PC-9 (cell line): ENCODE results near the gene AKAP12. TPM values are rescaled to one million over a fixed set of nuclear protein-coding genes. Genes with fewer than 3 reads are reported as not detected.

Experiments used
- BruUV-seq: library from RNA; stranded (reverse); fragments of 400-500 nt; replicated peaks from 2 replicates; lab custom pipeline; 2021; lab: Mats Ljungman, UMichigan
- CTCF ChIA-PET: fragments of 300-600 bp; sonication (Branson Sonifier 250); formaldehyde crosslinking; loops from one replicate; lab custom pipeline; 2022; ENCODE audit warnings: antibody characterized with exemption; lab: Charles Lee
- POLR2A ChIA-PET: fragments of 300-600 bp; sonication (Branson Sonifier 250); formaldehyde crosslinking; loops from one replicate; lab custom pipeline; 2022; ENCODE audit warnings: antibody characterized with exemption; ENCODE audit not compliant: unreplicated experiment; lab: Charles Lee
- DNase-seq, 2 experiments: peaks; one replicate each; pipeline versions ENCODE4 v3.0.0 to v3.0.0-alpha.2; 2015 to 2022; ENCODE audit warnings: mixed read lengths in 1 of 2
- H2AFZ ChIP-seq: fragments of 200-600 bp; sonication (generic); 2 replicates; pipeline ENCODE4 v1.8.1; 2017; ENCODE audit warnings: antibody characterized with exemption
- H3F3A ChIP-seq: fragments of 200-600 bp; sonication (generic); 2 replicates; pipeline ENCODE4 v1.8.1; 2017; ENCODE audit warnings: antibody characterized with exemption, mild to moderate bottlenecking, low read depth; ENCODE audit not compliant: insufficient read depth
- H3K27ac ChIP-seq: fragments of 200-600 bp; sonication (generic); 2 replicates; pipeline ENCODE4 v1.6.1; 2016; ENCODE audit warnings: mixed run types
- H3K27me3 ChIP-seq: fragments of 200-600 bp; sonication (generic); 2 replicates; pipeline ENCODE4 v1.6.1; 2016; ENCODE audit warnings: low read depth, mixed run types; ENCODE audit not compliant: insufficient read depth
- H3K36me3 ChIP-seq: fragments of 200-600 bp; sonication (generic); 2 replicates; pipeline ENCODE4 v1.6.1; 2016; ENCODE audit warnings: low read depth, mixed run types
- H3K4me1 ChIP-seq: fragments of 200-600 bp; sonication (generic); replicated peaks from 2 replicates; pipeline ENCODE4 v1.6.1; 2016; ENCODE audit warnings: mixed run types; ENCODE audit not compliant: insufficient read depth
- H3K4me2 ChIP-seq: fragments of 200-600 bp; sonication (generic); 2 replicates; pipeline ENCODE4 v1.6.1; 2017; ENCODE audit warnings: mixed run types
- H3K4me3 ChIP-seq: fragments of 200-600 bp; sonication (generic); 2 replicates; pipeline ENCODE4 v1.6.1; 2016; ENCODE audit warnings: mixed run types
- H3K79me2 ChIP-seq: fragments of 200-600 bp; sonication (generic); 2 replicates; pipeline ENCODE4 v1.6.1; 2017; ENCODE audit warnings: low read depth, mixed run types
- H3K9me2 ChIP-seq: fragments of 200-600 bp; sonication (generic); 2 replicates; pipeline ENCODE4 v1.8.1; 2017; ENCODE audit warnings: mild to moderate bottlenecking; ENCODE audit not compliant: insufficient read depth
- H3K9me3 ChIP-seq: fragments of 200-600 bp; sonication (generic); 2 replicates; pipeline ENCODE4 v1.8.1; 2016; ENCODE audit warnings: low read depth; ENCODE audit not compliant: insufficient read depth
- H4K20me1 ChIP-seq: fragments of 200-600 bp; sonication (generic); 2 replicates; pipeline ENCODE4 v1.8.1; 2017; ENCODE audit not compliant: insufficient read depth
- CTCF ChIP-seq: fragments of 200-600 bp; sonication (generic); conservative IDR thresholded peaks from 2 replicates; pipeline ENCODE4 v1.6.1; 2017; ENCODE audit warnings: mixed run types, antibody characterized with exemption, mild to moderate bottlenecking, moderate library complexity
- EZH2 ChIP-seq: fragments of 200-600 bp; sonication (generic); IDR thresholded peaks from 2 replicates; pipeline ENCODE4 v1.8.0; 2017; ENCODE audit warnings: antibody characterized with exemption, low read depth
- intact Hi-C: fragments of 100-400 bp; cut with micrococcal nuclease; formaldehyde crosslinking; loops from one replicate; pipeline ENCODE4 v1.10.0; 2022; ENCODE audit not compliant: unreplicated experiment
- total RNA-seq: library from RNA; stranded (reverse); gene quantifications from 2 replicates; pipeline ENCODE4 v1.2.3, GENCODE V29; 2021

The AKAP12 gene
- total RNA-seq, 1 experiment from 2014 or later: 12.6 TPM

DNA sequence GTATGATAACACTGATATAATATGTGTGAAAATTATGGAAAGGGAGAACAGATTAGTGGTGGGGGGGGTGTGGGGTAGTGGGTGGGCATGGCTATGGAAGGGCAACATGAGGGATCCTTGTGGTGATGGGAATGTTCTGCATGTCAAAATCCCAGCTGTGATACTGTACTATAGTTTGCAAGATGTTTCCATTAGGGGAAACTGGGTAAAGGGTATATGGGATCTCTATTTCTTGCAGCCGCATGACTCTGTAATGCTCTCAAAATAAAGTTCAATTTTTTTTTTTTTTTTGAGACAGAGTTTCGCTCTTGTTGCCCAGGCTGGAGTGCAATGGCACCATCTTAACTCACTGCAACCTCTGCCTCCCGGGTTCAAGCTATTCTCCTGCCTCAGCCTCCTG, 137.3 kb downstream of the AKAP12 start:
- TF ChIP-seq CTCF (no peak), EZH2 (no peak)
- H4K20me1 ChIP-seq: no peaks in the 10 kb centered on the region
- intact Hi-C loops: no loop called here
- H3K9me2 ChIP-seq: no peaks in the 10 kb centered on the region
- CTCF ChIA-PET: interaction anchor here (0.6 kb wide), 1 partner anchor 41 kb away, joined by 5 read pairs; no protein-coding TSS in a partner anchor
- H3K79me2 ChIP-seq: peaks cover 89% of the 10 kb centered on the region
- BruUV-seq: no TSS peak
- no peak overlapping the region for H3K27ac ChIP-seq
- no peak overlapping the region for H3K4me3 ChIP-seq
- peaks cover 37% of the 10 kb centered on the region for H3K4me1 ChIP-seq
- 0 out of 2 replicates have a peak, but pooled peaks cover 2% of the 10 kb centered on the region for H3K36me3 ChIP-seq
- POLR2A ChIA-PET: no interaction called here
- H2AFZ ChIP-seq: no peak overlapping the region
- no peak overlapping the region for H3K4me2 ChIP-seq
- H3F3A ChIP-seq: peaks cover 29% of the 10 kb centered on the region
- H3K27me3 ChIP-seq: no peaks in the 10 kb centered on the region
- H3K9me3 ChIP-seq: no peaks in the 10 kb centered on the region
- DNase-seq: no peak

DNA sequence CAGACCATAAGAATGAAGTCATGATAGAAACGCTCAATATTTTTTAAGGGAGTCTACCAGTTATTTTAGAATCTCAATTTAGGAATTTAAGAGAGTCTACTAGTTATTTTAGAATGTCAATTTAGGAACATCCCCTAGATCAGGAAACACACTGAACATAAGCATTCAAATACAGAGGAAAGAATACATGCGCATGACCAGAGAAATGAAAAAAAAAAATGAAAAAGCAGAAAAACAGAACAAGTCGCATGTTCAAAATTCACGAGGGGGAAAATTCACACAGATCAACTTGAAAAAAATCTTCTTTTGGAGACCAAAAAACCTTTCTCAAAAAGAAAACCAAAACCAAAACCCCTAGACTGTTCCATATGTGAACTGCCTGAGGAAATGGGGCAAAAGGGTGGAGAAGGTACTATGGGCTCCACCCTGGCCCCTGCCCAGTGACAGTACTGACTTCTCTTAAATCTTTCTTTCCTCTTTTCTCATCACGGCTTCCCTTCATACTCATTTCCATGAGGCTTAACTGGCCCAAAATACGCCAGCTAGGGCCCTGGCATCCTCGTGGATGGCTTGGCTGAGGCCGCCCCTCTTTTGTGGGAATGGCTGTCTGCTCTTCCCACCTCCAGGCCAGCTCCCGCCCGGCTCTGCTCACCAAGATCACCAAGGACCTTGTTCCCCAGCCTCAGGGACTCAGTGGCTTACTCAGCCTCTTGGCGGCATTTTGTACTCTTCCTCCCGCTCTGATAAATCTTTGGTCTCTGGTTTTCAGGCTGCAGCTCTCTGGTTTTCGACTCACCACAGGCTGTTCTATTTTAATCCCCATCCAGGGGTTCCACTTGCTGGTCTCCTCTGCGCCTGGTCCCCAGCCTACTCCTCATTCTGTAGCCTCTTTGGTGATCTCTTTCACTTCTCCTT, 140.4 kb downstream of the AKAP12 start:
- intact Hi-C loops: no loop called here
- no peaks in the 10 kb centered on the region for H3K9me3 ChIP-seq
- no peaks in the 10 kb centered on the region for H3K9me2 ChIP-seq
- peaks cover 12% of the 10 kb centered on the region for H3F3A ChIP-seq
- no peaks in the 10 kb centered on the region for H3K27me3 ChIP-seq
- POLR2A ChIA-PET: no interaction called here
- peaks cover 19% of the 10 kb centered on the region for H3K4me1 ChIP-seq
- H3K4me2 ChIP-seq: no peak overlapping the region
- no TSS peak for BruUV-seq
- H3K36me3 ChIP-seq: no peaks in the 10 kb centered on the region
- H3K79me2 ChIP-seq: peaks cover 96% of the 10 kb centered on the region
- H4K20me1 ChIP-seq: no peaks in the 10 kb centered on the region
- H3K27ac ChIP-seq: no peak overlapping the region
- CTCF ChIA-PET: no interaction called here
- no peak overlapping the region for H2AFZ ChIP-seq
- no peak for DNase-seq
- no peak overlapping the region for H3K4me3 ChIP-seq
- TF ChIP-seq EZH2 (no peak), CTCF (no peak)

DNA sequence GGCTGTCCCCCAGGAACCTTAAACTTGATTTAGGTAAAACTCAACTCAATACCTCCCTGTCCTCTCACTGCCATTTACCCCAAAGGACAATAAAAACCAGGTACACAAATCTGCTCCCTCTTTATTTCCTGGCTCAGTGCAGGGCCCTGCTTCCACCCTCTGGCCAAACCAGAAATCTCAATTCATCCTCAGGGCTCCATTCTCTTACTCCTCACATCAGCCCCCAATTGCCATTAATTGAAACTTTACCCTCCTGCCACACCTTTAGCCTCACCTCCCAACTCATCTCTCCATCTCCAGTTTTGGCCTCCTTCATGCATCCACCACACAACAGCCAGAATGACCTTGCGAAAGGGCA, 141.1 kb downstream of the AKAP12 start:
- no peaks in the 10 kb centered on the region for H3K27me3 ChIP-seq
- BruUV-seq: no TSS peak
- no peak for DNase-seq
- no peak overlapping the region for H2AFZ ChIP-seq
- no peaks in the 10 kb centered on the region for H4K20me1 ChIP-seq
- H3K79me2 ChIP-seq: peaks cover 96% of the 10 kb centered on the region
- H3F3A ChIP-seq: peaks cover 6% of the 10 kb centered on the region
- no peaks in the 10 kb centered on the region for H3K9me2 ChIP-seq
- intact Hi-C loops: no loop called here
- H3K4me3 ChIP-seq: no peak overlapping the region
- no peak overlapping the region for H3K4me2 ChIP-seq
- POLR2A ChIA-PET: no interaction called here
- CTCF ChIA-PET: no interaction called here
- peaks cover 13% of the 10 kb centered on the region for H3K4me1 ChIP-seq
- H3K9me3 ChIP-seq: no peaks in the 10 kb centered on the region
- H3K36me3 ChIP-seq: no peaks in the 10 kb centered on the region
- TF ChIP-seq CTCF: no peak
- TF ChIP-seq EZH2: no peak
- H3K27ac ChIP-seq: no peak overlapping the region
